Activated CD4-positive, alpha-beta T cell treated with anti-CD3 and anti-CD28 coated beads, Interleukin-2, amount 10 ng/mL, durations not matched to agents 7 days and 5 days (primary cell): ENCODE measurements around the gene BCKDHA. TPM values are rescaled to one million over a fixed set of nuclear protein-coding genes. Genes with fewer than 3 reads are reported as not detected.
A peak's percentile ranks its signal among the peaks of the same experiment; 100 is the strongest.

Experiments used
- CTCF ChIA-PET: fragments of 350-600 bp; sonication (Branson Sonifier 250); formaldehyde crosslinking; loops from one replicate; lab custom pipeline; 2021; ENCODE audit warnings: antibody characterized with exemption; lab: Charles Lee
- POLR2A ChIA-PET: fragments of 350-600 bp; sonication (Branson Sonifier 250); formaldehyde crosslinking; loops from one replicate; lab custom pipeline; 2021; ENCODE audit warnings: antibody characterized with exemption; lab: Charles Lee
- DNase-seq: peaks from one replicate; pipeline ENCODE4 v3.0.0-alpha.2; 2020
- H3K27ac Mint-ChIP-seq: one replicate; pipeline ENCODE4 v1.8.0; 2021; ENCODE audit warnings: mild to moderate bottlenecking, moderate library complexity, mixed read lengths
- H3K27me3 Mint-ChIP-seq: one replicate; pipeline ENCODE4 v1.8.0; 2021; ENCODE audit warnings: mixed read lengths
- H3K36me3 Mint-ChIP-seq: one replicate; pipeline ENCODE4 v1.8.0; 2021; ENCODE audit warnings: low read depth, mixed read lengths
- H3K4me1 Mint-ChIP-seq: one replicate; pipeline ENCODE4 v1.8.0; 2021; ENCODE audit warnings: mixed read lengths
- H3K4me3 Mint-ChIP-seq: one replicate; pipeline ENCODE4 v1.8.0; 2021; ENCODE audit warnings: mild to moderate bottlenecking, moderate library complexity, mixed read lengths
- H3K9me3 Mint-ChIP-seq: one replicate; pipeline ENCODE4 v1.8.0; 2021; ENCODE audit warnings: mixed read lengths
- total RNA-seq, 2 experiments: library from RNA; stranded (reverse); gene quantifications; one replicate each; pipeline ENCODE4 v1.2.3, GENCODE V29; 2021

BCKDHA gene
- total RNA-seq, 2 experiments from 2014 or later: 12.7 TPM

DNA sequence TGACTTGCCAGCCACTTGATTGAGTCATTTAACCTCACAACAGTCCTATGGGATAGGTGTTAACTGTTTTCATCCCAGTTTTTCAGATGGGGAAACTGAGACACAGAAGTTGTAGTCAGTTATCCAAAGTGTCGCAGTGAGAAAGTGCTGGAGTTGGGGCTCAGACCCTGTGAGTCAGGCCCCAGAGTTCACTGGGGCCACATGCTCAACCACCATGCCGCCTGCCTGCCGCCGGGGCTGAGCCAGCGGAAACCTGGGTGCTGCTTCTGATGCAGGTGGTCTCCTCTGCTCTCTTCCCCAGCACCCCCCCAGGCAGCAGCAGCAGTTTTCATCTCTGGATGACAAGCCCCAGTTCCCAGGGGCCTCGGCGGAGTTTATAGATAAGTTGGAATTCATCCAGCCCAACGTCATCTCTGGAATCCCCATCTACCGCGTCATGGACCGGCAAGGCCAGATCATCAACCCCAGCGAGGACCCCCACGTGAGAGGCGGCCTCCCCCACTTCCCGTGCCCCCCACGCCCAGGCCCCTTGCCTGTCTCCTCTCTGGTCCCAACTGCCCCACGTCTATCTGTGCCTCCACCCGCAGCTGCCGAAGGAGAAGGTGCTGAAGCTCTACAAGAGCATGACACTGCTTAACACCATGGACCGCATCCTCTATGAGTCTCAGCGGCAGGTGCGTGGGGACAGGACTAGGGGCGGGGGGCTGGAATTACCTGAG, 12.9 kb downstream of the BCKDHA start:
- H3K36me3 Mint-ChIP-seq: peaks cover 10% of the 10 kb centered on the region
- DNase-seq: no peak
- ChIA-PET CTCF (interaction anchor here (0.8 to 1.2 kb wide), 2 partner anchors 11 to 32 kb away, joined by 3 to 4 read pairs; no protein-coding TSS in a partner anchor), POLR2A (no interaction called here)
- no peaks in the 10 kb centered on the region for H3K27me3 Mint-ChIP-seq
- H3K4me3 Mint-ChIP-seq: no peak overlapping the region
- H3K9me3 Mint-ChIP-seq: no peaks in the 10 kb centered on the region
- peaks cover 11% of the 10 kb centered on the region for H3K4me1 Mint-ChIP-seq
- H3K27ac Mint-ChIP-seq: no peak overlapping the region

DNA sequence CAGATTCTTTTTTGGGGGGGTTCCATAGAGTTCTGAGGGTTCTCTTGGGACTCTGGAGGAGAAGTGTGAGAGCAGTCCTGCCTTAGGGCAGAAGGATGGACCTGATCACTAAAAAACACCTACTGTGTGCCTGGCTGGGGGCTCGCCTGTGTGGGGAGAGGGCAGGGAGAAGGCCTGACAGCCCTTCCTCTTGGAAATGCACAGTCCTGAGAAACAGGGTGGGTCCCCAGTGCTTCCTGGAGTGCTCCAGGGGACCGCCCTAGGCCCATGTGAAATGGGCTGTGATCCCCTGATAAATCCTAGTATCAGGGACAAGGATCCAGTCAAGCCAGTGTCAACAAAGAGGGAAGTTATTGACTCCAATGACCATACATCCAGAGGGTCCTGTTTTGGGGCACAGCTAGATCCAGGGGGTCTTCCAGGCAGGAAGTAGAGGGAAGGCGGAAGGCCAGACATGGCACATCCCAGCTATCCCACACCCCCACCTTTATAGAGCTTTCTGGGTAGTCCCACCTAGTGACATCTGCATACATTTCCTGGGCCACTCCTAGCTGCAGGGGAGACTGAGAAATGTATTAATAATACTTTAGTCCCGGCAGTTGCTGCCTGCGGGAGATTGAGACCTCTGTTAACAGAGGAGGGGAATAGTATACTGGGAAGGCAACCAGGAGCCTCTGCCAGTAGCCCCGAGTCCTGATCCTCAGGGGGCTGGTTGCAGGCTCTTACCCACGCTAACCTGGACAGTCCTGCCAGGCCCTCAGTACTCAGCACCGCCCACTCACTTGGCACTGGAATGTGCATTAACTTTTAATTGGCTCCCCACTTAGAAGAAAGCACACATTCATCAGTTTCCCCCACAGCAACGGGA, 13.7 kb downstream of the BCKDHA start:
- H3K27me3 Mint-ChIP-seq: no peaks in the 10 kb centered on the region
- no peak overlapping the region for H3K27ac Mint-ChIP-seq
- no peaks in the 10 kb centered on the region for H3K9me3 Mint-ChIP-seq
- CTCF ChIA-PET: interaction anchor here (1.2 kb wide), 1 partner anchor 33 kb away, joined by 3 read pairs; no protein-coding TSS in a partner anchor
- peaks cover 11% of the 10 kb centered on the region for H3K4me1 Mint-ChIP-seq
- H3K36me3 Mint-ChIP-seq: peaks cover 13% of the 10 kb centered on the region
- POLR2A ChIA-PET: no interaction called here
- no peak for DNase-seq
- no peak overlapping the region for H3K4me3 Mint-ChIP-seq

DNA sequence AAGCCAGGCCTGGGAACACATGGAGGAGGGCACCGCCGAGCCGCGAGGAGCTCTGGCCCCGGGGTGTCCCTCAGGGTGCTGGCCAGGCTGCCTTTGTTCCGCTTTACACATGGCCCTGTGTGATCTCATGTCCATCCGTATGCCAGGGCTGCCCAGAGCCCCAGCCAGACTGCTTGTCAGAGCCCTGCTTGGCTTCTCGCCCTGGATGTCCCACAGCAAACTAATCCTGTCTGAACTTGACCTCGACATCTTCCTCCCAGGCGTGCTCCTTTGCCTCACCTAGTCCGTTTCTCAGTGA, 14.3 kb downstream of the BCKDHA start:
- POLR2A ChIA-PET: no interaction called here
- H3K36me3 Mint-ChIP-seq: peaks cover 14% of the 10 kb centered on the region
- H3K27ac Mint-ChIP-seq: peak overlapping the region; percentile 64
- CTCF ChIA-PET: no interaction called here
- DNase-seq: no peak
- peaks cover 11% of the 10 kb centered on the region for H3K4me1 Mint-ChIP-seq
- H3K27me3 Mint-ChIP-seq: no peaks in the 10 kb centered on the region
- no peak overlapping the region for H3K4me3 Mint-ChIP-seq
- no peaks in the 10 kb centered on the region for H3K9me3 Mint-ChIP-seq

DNA sequence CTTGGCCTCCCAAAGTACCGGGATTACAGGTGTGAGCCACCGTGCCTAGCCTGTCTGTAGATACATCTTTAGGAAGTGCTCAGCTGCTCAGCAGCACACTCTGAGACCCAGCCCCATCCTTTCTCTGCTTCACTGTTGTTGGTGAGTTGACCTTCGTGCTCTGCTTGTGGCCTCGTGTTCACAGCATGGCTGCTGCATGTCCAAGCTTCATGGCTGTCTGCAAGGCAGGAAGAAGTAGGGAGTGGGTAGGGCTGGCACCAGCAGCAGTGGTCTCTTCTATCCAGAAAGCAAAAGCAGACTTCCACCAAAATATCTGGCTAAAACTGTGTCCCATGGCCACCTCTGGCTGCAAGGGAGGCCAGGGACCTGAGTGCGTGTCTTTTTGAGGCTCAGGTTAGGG, 15.3 kb downstream of the BCKDHA start:
- H3K27ac Mint-ChIP-seq: no peak overlapping the region
- peaks cover 11% of the 10 kb centered on the region for H3K4me1 Mint-ChIP-seq
- DNase-seq: no peak
- H3K27me3 Mint-ChIP-seq: no peaks in the 10 kb centered on the region
- H3K4me3 Mint-ChIP-seq: no peak overlapping the region
- ChIA-PET POLR2A (no interaction called here), CTCF (no interaction called here)
- H3K9me3 Mint-ChIP-seq: no peaks in the 10 kb centered on the region
- H3K36me3 Mint-ChIP-seq: peaks cover 17% of the 10 kb centered on the region

DNA sequence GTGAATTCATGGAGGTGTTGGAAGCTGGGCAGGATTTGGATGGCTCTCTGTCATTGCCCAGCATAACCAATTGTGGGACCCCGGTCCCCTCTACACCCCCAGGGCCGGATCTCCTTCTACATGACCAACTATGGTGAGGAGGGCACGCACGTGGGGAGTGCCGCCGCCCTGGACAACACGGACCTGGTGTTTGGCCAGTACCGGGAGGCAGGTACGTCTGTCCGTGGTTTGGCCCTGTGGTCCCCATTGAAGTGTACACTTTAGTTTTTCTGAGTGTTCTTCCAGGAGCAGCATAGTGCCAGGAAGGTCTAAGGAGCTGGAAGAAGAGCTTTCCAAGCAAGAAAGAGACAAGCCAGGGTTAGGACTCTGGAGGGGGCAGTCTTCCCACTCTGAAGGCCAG, 16.3 kb downstream of the BCKDHA start:
- H3K9me3 Mint-ChIP-seq: no peaks in the 10 kb centered on the region
- H3K36me3 Mint-ChIP-seq: peaks cover 17% of the 10 kb centered on the region
- DNase-seq: no peak
- ChIA-PET POLR2A (no interaction called here), CTCF (no interaction called here)
- peaks cover 11% of the 10 kb centered on the region for H3K4me1 Mint-ChIP-seq
- H3K27me3 Mint-ChIP-seq: no peaks in the 10 kb centered on the region
- H3K27ac Mint-ChIP-seq: no peak overlapping the region
- H3K4me3 Mint-ChIP-seq: no peak overlapping the region

DNA sequence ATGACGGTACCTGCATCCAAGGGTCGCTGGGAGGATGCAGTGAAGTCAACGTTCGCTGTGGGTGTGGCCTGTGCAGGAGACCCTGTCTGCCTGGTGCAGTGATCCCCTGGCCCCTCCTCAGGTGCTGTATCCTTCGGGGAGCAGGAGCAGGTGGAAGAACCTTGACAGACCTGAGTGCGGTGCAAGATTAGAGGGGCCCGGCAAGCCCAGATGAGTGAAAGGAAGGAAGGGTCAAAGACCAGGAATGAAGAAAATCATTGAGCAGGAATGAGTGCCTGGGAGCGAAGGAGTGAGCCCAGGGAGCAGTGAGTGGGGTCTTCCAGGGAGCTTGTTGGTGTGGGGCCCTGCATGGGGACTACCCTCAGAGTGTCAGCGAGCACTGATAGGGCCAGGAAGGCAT, 16.8 kb downstream of the BCKDHA start:
- ChIA-PET CTCF (no interaction called here), POLR2A (no interaction called here)
- H3K27me3 Mint-ChIP-seq: no peaks in the 10 kb centered on the region
- no peak for DNase-seq
- peaks cover 17% of the 10 kb centered on the region for H3K36me3 Mint-ChIP-seq
- H3K4me3 Mint-ChIP-seq: no peak overlapping the region
- H3K4me1 Mint-ChIP-seq: peaks cover 7% of the 10 kb centered on the region
- no peak overlapping the region for H3K27ac Mint-ChIP-seq
- no peaks in the 10 kb centered on the region for H3K9me3 Mint-ChIP-seq

DNA sequence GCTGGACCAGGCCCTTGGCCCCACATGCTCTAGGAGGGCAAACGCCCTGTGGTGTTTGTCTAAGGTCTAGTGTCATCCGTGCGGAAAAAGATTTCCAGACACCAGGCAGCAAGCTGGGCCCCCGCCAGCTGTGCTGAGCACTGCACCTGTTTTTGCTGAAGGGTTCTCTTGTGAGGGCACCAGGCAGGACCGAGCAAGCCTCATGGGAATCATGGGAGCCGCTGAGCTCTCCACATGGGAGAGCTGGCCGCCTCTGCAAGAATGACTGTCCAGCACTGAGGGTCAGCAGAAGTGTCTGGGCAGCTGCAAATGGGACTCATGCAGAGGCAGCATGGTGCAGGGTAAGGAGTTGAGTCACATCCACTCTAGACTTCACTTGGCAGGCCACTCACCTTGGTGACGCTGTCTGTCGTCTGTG, 17.5 kb downstream of the BCKDHA start:
- Mint-ChIP-seq H3K4me3 (no peak overlapping the region), H3K4me1 (peaks cover 1% of the 10 kb centered on the region), H3K9me3 (no peaks in the 10 kb centered on the region), H3K27me3 (no peaks in the 10 kb centered on the region), H3K36me3 (peaks cover 22% of the 10 kb centered on the region), H3K27ac (no peak overlapping the region)
- ChIA-PET CTCF (no interaction called here), POLR2A (interaction anchor here (0.6 kb wide), 1 partner anchor 57 kb away, joined by 3 read pairs; no protein-coding TSS in a partner anchor)
- no peak for DNase-seq

DNA sequence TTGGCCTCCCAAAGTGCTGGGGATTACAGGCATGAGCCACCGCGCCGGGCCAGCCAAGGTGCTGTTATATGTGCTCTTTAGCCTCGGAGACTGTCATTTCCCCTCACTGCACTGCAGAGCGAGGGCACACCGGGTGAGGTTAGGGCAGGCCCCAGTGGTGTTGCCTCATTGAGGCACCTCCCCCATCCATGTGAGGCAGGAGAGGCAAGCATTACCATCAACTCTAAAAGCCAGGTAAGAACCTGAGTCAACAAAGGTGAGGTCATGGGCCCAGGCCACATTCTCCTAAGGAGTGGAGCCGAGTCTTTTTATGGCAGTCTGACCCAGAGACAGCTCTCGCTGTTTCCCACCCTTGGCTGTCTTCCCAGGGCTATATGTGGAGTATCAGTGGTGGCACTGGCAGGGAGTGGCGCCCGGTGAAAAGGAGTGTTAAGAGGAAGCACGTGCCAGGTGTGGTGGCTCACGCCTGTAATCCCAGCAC, 18.6 kb downstream of the BCKDHA start:
- no peaks in the 10 kb centered on the region for H3K4me1 Mint-ChIP-seq
- H3K9me3 Mint-ChIP-seq: no peaks in the 10 kb centered on the region
- no peaks in the 10 kb centered on the region for H3K27me3 Mint-ChIP-seq
- no peak for DNase-seq
- POLR2A ChIA-PET: no interaction called here
- no peak overlapping the region for H3K27ac Mint-ChIP-seq
- H3K36me3 Mint-ChIP-seq: peaks cover 27% of the 10 kb centered on the region
- no peak overlapping the region for H3K4me3 Mint-ChIP-seq
- CTCF ChIA-PET: no interaction called here

DNA sequence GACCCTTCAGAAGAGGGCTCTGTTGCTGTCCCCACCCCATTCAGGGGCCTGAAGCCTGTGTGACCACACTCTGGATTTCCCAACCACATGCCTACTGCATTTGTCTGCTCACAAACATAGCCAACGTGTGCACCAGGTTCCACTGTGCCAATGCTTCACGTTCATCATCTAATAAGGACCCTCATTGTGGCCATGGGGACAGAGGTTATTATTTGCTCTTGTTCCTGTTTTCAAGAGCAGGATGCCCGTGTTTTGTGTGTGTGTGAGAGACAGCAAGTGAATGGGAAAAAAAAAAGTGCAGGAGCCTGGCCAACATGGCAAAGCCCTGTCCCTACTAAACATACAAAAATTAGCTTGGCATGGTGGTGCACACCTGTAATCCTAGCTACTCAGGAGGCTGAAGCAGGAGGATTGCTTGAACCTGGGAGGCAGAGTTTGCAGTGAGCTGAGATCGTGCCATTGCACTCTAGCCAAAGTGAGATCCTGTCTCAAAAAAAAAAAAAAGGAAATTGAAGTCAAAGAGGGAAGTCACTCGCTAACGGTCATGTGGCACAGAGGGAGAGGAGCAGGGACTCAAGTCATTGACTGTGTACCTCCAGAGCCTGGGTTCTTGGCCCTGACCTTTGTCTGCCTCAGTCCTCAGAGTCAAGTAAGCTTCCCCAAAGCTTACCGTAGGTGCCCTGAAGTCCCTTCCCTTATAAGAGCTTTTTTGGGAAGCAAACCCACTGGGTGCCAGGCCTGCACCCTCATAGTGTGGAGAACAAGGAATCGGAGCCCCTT, 22.7 kb downstream of the BCKDHA start:
- ChIA-PET POLR2A (interaction anchor here (0.6 kb wide), 1 partner anchor 18 kb away, joined by 3 read pairs; no protein-coding TSS in a partner anchor), CTCF (interaction anchor here (0.6 to 1.5 kb wide), 3 partner anchors 10 to 441 kb away, joined by 4 to 7 read pairs (median 4); no protein-coding TSS in a partner anchor)
- H3K4me1 Mint-ChIP-seq: peaks cover 8% of the 10 kb centered on the region
- peaks cover 25% of the 10 kb centered on the region for H3K36me3 Mint-ChIP-seq
- no peaks in the 10 kb centered on the region for H3K9me3 Mint-ChIP-seq
- peak overlapping the region; percentile 54 for H3K27ac Mint-ChIP-seq
- DNase-seq: no peak
- no peaks in the 10 kb centered on the region for H3K27me3 Mint-ChIP-seq
- no peak overlapping the region for H3K4me3 Mint-ChIP-seq

DNA sequence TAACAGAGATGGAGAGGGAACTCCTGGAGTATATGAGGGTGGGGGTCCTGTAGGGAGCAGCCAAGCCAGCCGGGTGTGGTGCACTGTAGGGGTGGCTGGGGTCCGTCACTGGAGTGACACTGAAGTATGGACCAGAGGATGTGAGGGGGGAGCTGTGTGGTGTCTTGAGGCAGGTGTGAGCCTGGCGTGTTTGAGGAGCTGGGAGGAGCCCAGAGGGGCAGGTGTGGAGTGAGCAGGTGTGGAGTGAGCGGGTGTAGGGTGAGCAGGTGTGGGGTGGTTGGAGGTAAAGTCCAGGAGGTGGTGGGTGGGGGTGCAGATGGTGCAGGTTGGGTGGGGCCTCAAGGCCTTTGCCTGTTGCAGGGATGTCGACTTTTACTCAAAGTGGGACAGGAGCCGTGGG, 23.7 kb downstream of the BCKDHA start:
- no peak overlapping the region for H3K27ac Mint-ChIP-seq
- no peak for DNase-seq
- no peak overlapping the region for H3K4me3 Mint-ChIP-seq
- no peaks in the 10 kb centered on the region for H3K27me3 Mint-ChIP-seq
- ChIA-PET CTCF (interaction anchor here (1.5 kb wide), 1 partner anchor 11 kb away, joined by 4 read pairs; no protein-coding TSS in a partner anchor), POLR2A (no interaction called here)
- H3K4me1 Mint-ChIP-seq: peaks cover 11% of the 10 kb centered on the region
- peaks cover 22% of the 10 kb centered on the region for H3K36me3 Mint-ChIP-seq
- no peaks in the 10 kb centered on the region for H3K9me3 Mint-ChIP-seq

DNA sequence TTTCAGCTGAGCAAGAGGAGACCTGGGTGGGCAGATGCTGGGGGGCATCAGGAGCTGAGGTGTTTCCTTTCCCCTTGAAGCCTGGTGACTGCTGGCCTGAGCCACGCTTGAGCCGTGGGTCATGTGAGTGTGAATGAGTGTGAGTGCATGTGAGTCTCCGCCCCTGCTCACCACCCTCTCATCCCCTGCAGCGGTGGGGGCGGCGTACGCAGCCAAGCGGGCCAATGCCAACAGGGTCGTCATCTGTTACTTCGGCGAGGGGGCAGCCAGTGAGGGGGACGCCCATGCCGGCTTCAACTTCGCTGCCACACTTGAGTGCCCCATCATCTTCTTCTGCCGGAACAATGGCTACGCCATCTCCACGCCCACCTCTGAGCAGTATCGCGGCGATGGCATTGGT, 24.4 kb downstream of the BCKDHA start:
- ChIA-PET CTCF (no interaction called here), POLR2A (no interaction called here)
- H3K27ac Mint-ChIP-seq: no peak overlapping the region

DNA sequence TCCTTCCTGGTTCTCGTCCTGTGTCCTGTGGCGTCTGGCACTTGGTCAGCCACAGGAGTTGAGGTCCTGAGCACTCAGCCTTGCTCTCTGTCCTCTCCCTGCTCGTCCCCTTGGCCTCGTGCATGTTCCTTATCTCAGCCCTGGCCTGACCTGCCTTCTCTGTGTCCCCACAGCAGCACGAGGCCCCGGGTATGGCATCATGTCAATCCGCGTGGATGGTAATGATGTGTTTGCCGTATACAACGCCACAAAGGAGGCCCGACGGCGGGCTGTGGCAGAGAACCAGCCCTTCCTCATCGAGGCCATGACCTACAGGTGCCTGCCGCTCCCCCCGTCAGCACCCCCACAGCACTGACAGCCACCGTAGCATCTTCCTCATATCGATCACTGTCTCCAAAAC, 24.8 kb downstream of the BCKDHA start:
- Mint-ChIP-seq H3K27me3 (no peaks in the 10 kb centered on the region), H3K4me3 (no peak overlapping the region), H3K36me3 (peaks cover 18% of the 10 kb centered on the region), H3K9me3 (no peaks in the 10 kb centered on the region), H3K4me1 (peaks cover 21% of the 10 kb centered on the region), H3K27ac (no peak overlapping the region)
- ChIA-PET POLR2A (no interaction called here), CTCF (no interaction called here)
- DNase-seq: no peak

More for the DNA sequence above, 24.4 kb downstream of the BCKDHA start:
- DNase-seq: no peak
- Mint-ChIP-seq H3K36me3 (peaks cover 21% of the 10 kb centered on the region), H3K4me1 (peaks cover 18% of the 10 kb centered on the region), H3K27me3 (no peaks in the 10 kb centered on the region), H3K9me3 (no peaks in the 10 kb centered on the region), H3K4me3 (no peak overlapping the region)
